C4-2B (cell line): ENCODE results near the gene ELMO1.
A peak's percentile ranks its signal among the peaks of the same experiment; 100 is the strongest.

ENCODE experiments used
- ZFX ChIP-seq: fragments of 450-650 bp; IDR thresholded peaks from 2 replicates; pipeline ENCODE4 v1.6.1; 2017
- TF ChIP-seq, protein P1 (sequence below): fragments of 450-650 bp; conservative IDR thresholded peaks from 2 replicates; pipeline ENCODE4 v1.5.1; 2017; ENCODE audit warnings: mild to moderate bottlenecking

DNA sequence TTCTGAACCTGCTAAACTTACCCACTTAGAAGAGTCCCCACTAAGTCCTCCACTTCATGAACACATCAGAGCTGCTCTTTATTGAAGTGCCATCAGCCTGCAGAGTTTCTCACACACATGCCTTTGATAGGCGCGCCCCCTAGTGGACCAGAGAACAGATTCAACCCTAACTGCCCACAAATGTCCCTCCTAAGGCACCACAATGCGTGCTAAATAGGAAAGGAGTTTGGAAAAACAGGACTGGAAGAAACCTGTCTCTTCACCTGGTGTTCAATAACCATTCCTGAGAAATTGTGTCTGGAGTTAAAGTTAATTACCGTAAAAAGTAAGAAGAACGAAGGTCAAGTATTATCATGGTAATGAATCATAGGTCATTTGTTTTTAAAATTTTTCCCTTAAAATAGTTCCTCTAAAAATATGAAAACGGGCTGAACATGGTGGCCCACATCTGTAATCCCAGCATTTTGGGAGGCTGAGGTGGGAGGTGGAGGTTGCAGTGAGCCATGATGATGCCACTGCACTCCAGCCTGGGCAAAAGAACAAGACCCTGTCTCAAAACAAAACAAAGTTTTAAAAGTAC lies 249.7 kb downstream of the ELMO1 start:
- no peak for TF ChIP-seq ZFX
- TF ChIP-seq, protein P1, sequence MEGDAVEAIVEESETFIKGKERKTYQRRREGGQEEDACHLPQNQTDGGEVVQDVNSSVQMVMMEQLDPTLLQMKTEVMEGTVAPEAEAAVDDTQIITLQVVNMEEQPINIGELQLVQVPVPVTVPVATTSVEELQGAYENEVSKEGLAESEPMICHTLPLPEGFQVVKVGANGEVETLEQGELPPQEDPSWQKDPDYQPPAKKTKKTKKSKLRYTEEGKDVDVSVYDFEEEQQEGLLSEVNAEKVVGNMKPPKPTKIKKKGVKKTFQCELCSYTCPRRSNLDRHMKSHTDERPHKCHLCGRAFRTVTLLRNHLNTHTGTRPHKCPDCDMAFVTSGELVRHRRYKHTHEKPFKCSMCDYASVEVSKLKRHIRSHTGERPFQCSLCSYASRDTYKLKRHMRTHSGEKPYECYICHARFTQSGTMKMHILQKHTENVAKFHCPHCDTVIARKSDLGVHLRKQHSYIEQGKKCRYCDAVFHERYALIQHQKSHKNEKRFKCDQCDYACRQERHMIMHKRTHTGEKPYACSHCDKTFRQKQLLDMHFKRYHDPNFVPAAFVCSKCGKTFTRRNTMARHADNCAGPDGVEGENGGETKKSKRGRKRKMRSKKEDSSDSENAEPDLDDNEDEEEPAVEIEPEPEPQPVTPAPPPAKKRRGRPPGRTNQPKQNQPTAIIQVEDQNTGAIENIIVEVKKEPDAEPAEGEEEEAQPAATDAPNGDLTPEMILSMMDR: peak; percentile 94
